Mammary epithelial cell (primary cell): Measurements from ENCODE around the gene RPN1.
"Not testable (repeated sequence)": the region's sequence is repeated elsewhere in the genome, so short reads cannot be mapped to it uniquely, and the experiment has no call there.

Experiments used
- CTCF ChIP-seq, 2 donors: IDR thresholded peaks in 1 of 2; conservative IDR thresholded peaks in 1 of 2; 2 replicates each; pipeline ENCODE4 v1.5.1; 2011 to 2012; ENCODE audit warnings: inconsistent platforms in 2 of 2, low read length in 2 of 2, mild to moderate bottlenecking in 2 of 2, control low read depth in 1 of 2, low read depth in 1 of 2; ENCODE audit not compliant: insufficient read depth in 1 of 2; ENCODE audit errors: extremely low read depth in 1 of 2
- EZH2 ChIP-seq: IDR thresholded peaks from 2 replicates; pipeline ENCODE4 v1.6.1; 2012; ENCODE audit warnings: low read length, inconsistent platforms, borderline replicate concordance

- not testable (repeated sequence) for TF ChIP-seq CTCF (conservative IDR thresholded peaks at IDR 0.05 in 1 of 2, IDR thresholded peaks at IDR 0.05 in 1 of 2; ENCODE audit: extremely low read depth in 1 of 2, insufficient read depth in 1 of 2, low read depth in 1 of 2, low read length in 2 of 2); EZH2
These were observed 63.7 kb downstream of the RPN1 start for GRCh38 chr3:128586932-128587331.
